ENCODE results near the gene EML4. TPM values are rescaled to one million over a fixed set of nuclear protein-coding genes. Genes with fewer than 3 reads are reported as not detected.
A peak's percentile ranks its signal among the peaks of the same experiment; 100 is the strongest.

Gene EML4
- total RNA-seq, 1 donor = 88.1 TPM

GRCh38 chr2:42150159-42150558 lies 19.0 kb upstream of the EML4 start:
- DNase-seq (ENCODE audit: low read depth) = no peak
- TF ChIP-seq CTCF (IDR thresholded peaks at IDR 0.05; ENCODE audit: insufficient read depth, low read depth, low read length) = no peak
- no peak overlapping the region for H3K4me3 ChIP-seq (ENCODE audit: low read depth, low read length)

GRCh38 chr2:42153944-42154581 lies 15.1 kb upstream of the EML4 start:
- TF ChIP-seq CTCF (IDR thresholded peaks at IDR 0.05; ENCODE audit: insufficient read depth, low read depth, low read length) = no peak
- no peak for DNase-seq (ENCODE audit: low read depth)
- no peak overlapping the region for H3K4me3 ChIP-seq (ENCODE audit: low read depth, low read length)

GRCh38 chr2:42156721-42157120 lies 12.4 kb upstream of the EML4 start:
- H3K4me3 ChIP-seq (ENCODE audit: low read depth, low read length) = no peak overlapping the region
- DNase-seq (ENCODE audit: low read depth) = no peak
- no peak for TF ChIP-seq CTCF (IDR thresholded peaks at IDR 0.05; ENCODE audit: insufficient read depth, low read depth, low read length)

GRCh38 chr2:42161444-42161843 lies 7.7 kb upstream of the EML4 start:
- no peak for TF ChIP-seq CTCF (IDR thresholded peaks at IDR 0.05; ENCODE audit: insufficient read depth, low read depth, low read length)
- no peak overlapping the region for H3K4me3 ChIP-seq (ENCODE audit: low read depth, low read length)

GRCh38 chr2:42163444-42164045 lies 5.6 kb upstream of the EML4 start:
- no peak overlapping the region for H3K4me3 ChIP-seq (ENCODE audit: low read depth, low read length)
- no peak for TF ChIP-seq CTCF (IDR thresholded peaks at IDR 0.05; ENCODE audit: insufficient read depth, low read depth, low read length)
- peak; percentile 89 for DNase-seq (ENCODE audit: low read depth)

More at GRCh38 chr2:42161444-42161843, 7.7 kb upstream of the EML4 start:
- DNase-seq (ENCODE audit: low read depth) = no peak

- no peak for TF ChIP-seq CTCF (IDR thresholded peaks at IDR 0.05; ENCODE audit: insufficient read depth, low read depth, low read length)
- no peak for DNase-seq (ENCODE audit: low read depth)
- no peak overlapping the region for H3K4me3 ChIP-seq (ENCODE audit: low read depth, low read length)
Measured at GRCh38 chr2:42164046-42164445, 5.1 kb upstream of the EML4 start.
